ENCODE measurements around the gene HORMAD1.

GRCh38 chr1:150686275-150686674 lies 34.4 kb downstream of the HORMAD1 start:
- no peak for TF ChIP-seq CTCF (IDR thresholded peaks at IDR 0.05)
- no peak for TF ChIP-seq POLR2A (IDR thresholded peaks at IDR 0.05)

Measured in heart left ventricle (tissue), 13 donors.